Ishikawa (cell line): ENCODE measurements around the gene KIF3C.

Experiments
- USF1 ChIP-seq: IDR thresholded peaks from 2 replicates; pipeline ENCODE4 v1.6.1; 2012
- YY1 ChIP-seq: IDR thresholded peaks from 2 replicates; pipeline ENCODE4 v1.6.1; 2012; ENCODE audit warnings: low read depth

- TF ChIP-seq YY1, result no peak
- TF ChIP-seq USF1, result no peak
Measured at GRCh38 chr2:25920336-25920735, 62.0 kb downstream of the KIF3C start.
